Naive thymus-derived CD8-positive, alpha-beta T cell (primary cell): Measurements from ENCODE around the gene BSG. TPM values are rescaled to one million over a fixed set of nuclear protein-coding genes. Genes with fewer than 3 reads are reported as not detected.
"Not testable (repeated sequence)": the region's sequence is repeated elsewhere in the genome, so short reads cannot be mapped to it uniquely, and the experiment has no call there.

Source experiments
- ATAC-seq, 2 donors: fragments of 150-1000 bp; cut with Tn5 transposase in 1 of 2; sonication (Bioruptor Pico), chemical (Tn5 transposase) in 1 of 2; 1 replicate in 1 of 2; 2 replicates in 1 of 2; pipeline ENCODE4 v1.10.0; 2021; ENCODE audit warnings: mild to moderate bottlenecking in 2 of 2, moderate library complexity in 2 of 2
- POLR2A ChIA-PET: fragments of 350-600 bp; sonication (Branson Sonifier 250); formaldehyde crosslinking; loops from one replicate; lab custom pipeline; 2021; ENCODE audit warnings: antibody characterized with exemption; lab: Charles Lee
- DNase-seq, 10 donors: peaks; one replicate each; pipeline versions ENCODE4 v3.0.0 to v3.0.0-alpha.2; 2020 to 2022
- H3K27ac Mint-ChIP-seq, 10 donors: one replicate each; pipeline ENCODE4 v1.8.0; 2020 to 2022; ENCODE audit warnings: mild to moderate bottlenecking in 10 of 10, mixed read lengths in 10 of 10, moderate library complexity in 4 of 10, inconsistent platforms in 1 of 10
- H3K27me3 Mint-ChIP-seq, 5 donors: one replicate each; pipeline ENCODE4 v1.8.0; 2021 to 2022; ENCODE audit warnings: mixed read lengths in 5 of 5
- H3K36me3 Mint-ChIP-seq, 3 donors: one replicate each; pipeline ENCODE4 v1.8.0; 2020 to 2022; ENCODE audit warnings: mixed read lengths in 3 of 3, mild to moderate bottlenecking in 2 of 3, inconsistent platforms in 1 of 3
- H3K4me1 Mint-ChIP-seq, 4 donors: one replicate each; pipeline ENCODE4 v1.8.0; 2021 to 2022; ENCODE audit warnings: mixed read lengths in 4 of 4
- H3K4me3 Mint-ChIP-seq, 10 donors: one replicate each; pipeline ENCODE4 v1.8.0; 2020 to 2022; ENCODE audit warnings: mild to moderate bottlenecking in 10 of 10, mixed read lengths in 10 of 10, moderate library complexity in 6 of 10, inconsistent platforms in 1 of 10
- H3K9me3 Mint-ChIP-seq, 9 donors: one replicate each; pipeline ENCODE4 v1.8.0; 2020 to 2022; ENCODE audit warnings: mixed read lengths in 9 of 9, mild to moderate bottlenecking in 3 of 9, inconsistent platforms in 1 of 9, moderate library complexity in 1 of 9
- polyA plus RNA-seq, 3 donors: library from polyadenylated mRNA; unstranded; fragments of 300-500 nt; fragmentation: Illumina TruSeq; gene quantifications; one replicate each; pipeline ENCODE4 v1.2.3, GENCODE V29; 2021
- total RNA-seq, 8 experiments: library from RNA in 2 of 8; stranded (reverse) in 2 of 8; gene quantifications; one replicate each; pipeline ENCODE4 v1.2.3 and lab custom pipeline; 2021 to 2026

BSG gene
- total and polyA plus RNA-seq, 5 experiments from 2014 or later = 106 to 313 (median 282) TPM

DNA sequence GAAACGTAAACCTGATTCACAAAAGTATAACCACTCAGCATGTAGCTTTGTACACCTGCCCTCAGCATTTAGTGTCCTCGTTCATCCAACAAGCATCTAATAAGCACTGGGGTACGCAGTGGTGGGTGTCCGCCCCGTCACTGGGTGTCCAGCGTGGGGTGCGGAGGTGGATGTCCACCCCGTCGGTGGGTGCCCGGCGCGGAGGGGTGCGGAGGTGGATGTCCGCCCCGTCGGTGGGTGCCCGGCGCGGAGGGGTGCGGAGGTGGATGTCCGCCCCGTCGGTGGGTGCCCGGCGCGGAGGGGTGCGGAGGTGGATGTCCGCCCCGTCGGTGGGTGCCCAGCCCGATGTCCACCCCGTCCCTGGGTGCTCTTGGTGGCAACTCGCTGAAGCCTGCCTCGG lies 12.8 kb downstream of the BSG start:
- ATAC-seq, H3K4me3 Mint-ChIP-seq, H3K9me3 Mint-ChIP-seq, H3K27ac Mint-ChIP-seq, DNase-seq: not testable (repeated sequence)
- H3K4me1 Mint-ChIP-seq = peaks cover 4 to 16% (median 9%) of the 10 kb centered on the region in 4 donors
- peaks cover 0 to 13% (median 5%) of the 10 kb centered on the region in 3 donors for H3K36me3 Mint-ChIP-seq
- peaks cover 0 to 20% (median 0%) of the 10 kb centered on the region in 5 donors for H3K27me3 Mint-ChIP-seq
- POLR2A ChIA-PET = interaction anchor here (0.6 to 1.4 kb wide), 2 partner anchors 12 to 19 kb away, joined by 3 to 4 read pairs; no protein-coding TSS in a partner anchor

GRCh38 chr19:585551-586110 lies 13.2 kb downstream of the BSG start:
- ATAC-seq = no peak
- DNase-seq = no peak
- Mint-ChIP-seq H3K27me3 (peaks cover 0 to 22% (median 0%) of the 10 kb centered on the region in 5 donors), H3K9me3 (no peaks in the 10 kb centered on the region), H3K4me1 (peaks cover 4 to 16% (median 10%) of the 10 kb centered on the region in 4 donors), H3K36me3 (peaks cover 0 to 12% (median 5%) of the 10 kb centered on the region in 3 donors), H3K27ac (peak overlapping the region in 1 of 10 donors; percentile 46), H3K4me3 (no peak overlapping the region)
- POLR2A ChIA-PET = no interaction called here

GRCh38 chr19:588093-588740 lies 15.8 kb downstream of the BSG start:
- Mint-ChIP-seq H3K4me3 (peak overlapping the region in 7 of 10 donors; percentile 33 to 63 (median 46)), H3K27me3 (peaks cover 0 to 30% (median 0%) of the 10 kb centered on the region in 5 donors), H3K36me3 (peaks cover 0 to under 1% (median 0%) of the 10 kb centered on the region in 3 donors), H3K4me1 (peaks cover 4 to 17% (median 13%) of the 10 kb centered on the region in 4 donors), H3K9me3 (no peaks in the 10 kb centered on the region), H3K27ac (no peak overlapping the region)
- DNase-seq (peak; percentile 34 to 82 (median 64)), ATAC-seq (peak; percentile 58 to 70)
- POLR2A ChIA-PET = interaction anchor here (0.7 to 1.6 kb wide), 4 partner anchors 11 to 77 kb away, joined by 3 to 4 read pairs (median 4); partner anchors contain the start of gene RNF126

- ATAC-seq (peak; percentile 15 to 31), DNase-seq (peak in 2 of 10 donors; percentile 34 to 35)
- no peaks in the 10 kb centered on the region for H3K36me3 Mint-ChIP-seq
- peaks cover 1 to 14% (median 10%) of the 10 kb centered on the region in 4 donors for H3K4me1 Mint-ChIP-seq
- no peak overlapping the region for H3K27ac Mint-ChIP-seq
- no peaks in the 10 kb centered on the region for H3K9me3 Mint-ChIP-seq
- H3K27me3 Mint-ChIP-seq = peaks cover 0 to 36% (median 0%) of the 10 kb centered on the region in 5 donors
- H3K4me3 Mint-ChIP-seq = peak overlapping the region; percentile 24 to 68 (median 54)
- POLR2A ChIA-PET = interaction anchor here (0.5 to 1.6 kb wide), 5 partner anchors 12 to 78 kb away, joined by 3 to 4 read pairs (median 3); partner anchors contain the start of gene RNF126
Observed at GRCh38 chr19:588741-589692, 16.6 kb downstream of the BSG start.

- H3K27ac Mint-ChIP-seq = no peak within 1 kb of the TSS
- peaks cover 0 to 36% (median 0%) of the 10 kb centered on the region in 5 donors for H3K27me3 Mint-ChIP-seq
- peak; percentile 4 to 24 for ATAC-seq
- peak within 1 kb of the TSS; percentile 42 to 68 (median 54) for H3K4me3 Mint-ChIP-seq
- no peaks in the 10 kb centered on the region for H3K36me3 Mint-ChIP-seq
- H3K4me1 Mint-ChIP-seq = peaks cover 1 to 13% (median 10%) of the 10 kb centered on the region in 4 donors
- no peaks in the 10 kb centered on the region for H3K9me3 Mint-ChIP-seq
- DNase-seq = no peak
- POLR2A ChIA-PET = interaction anchor here (0.6 kb wide), 1 partner anchor 58 kb away, joined by 3 read pairs; no protein-coding TSS in a partner anchor
Observed at GRCh38 chr19:589693-590395, 17.4 kb downstream of the BSG start, which contains the start of gene HCN2. Gene HCN2 (plus strand): TSS chr19:589881. CDS start chr19:589946, 65 bp downstream.

DNA sequence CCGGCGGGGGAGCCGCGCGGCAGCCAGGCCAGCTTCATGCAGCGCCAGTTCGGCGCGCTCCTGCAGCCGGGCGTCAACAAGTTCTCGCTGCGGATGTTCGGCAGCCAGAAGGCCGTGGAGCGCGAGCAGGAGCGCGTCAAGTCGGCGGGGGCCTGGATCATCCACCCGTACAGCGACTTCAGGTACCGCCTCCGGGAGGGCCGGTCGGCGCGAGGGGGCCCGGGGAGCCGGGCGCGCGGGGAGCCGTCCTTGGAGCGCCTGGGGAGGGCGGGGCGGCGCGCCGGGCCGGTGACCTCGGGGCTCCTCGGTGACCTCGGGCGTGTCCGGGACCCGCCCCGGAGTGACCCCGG lies 18.0 kb downstream of the BSG start:
- Mint-ChIP-seq H3K36me3 (no peaks in the 10 kb centered on the region), H3K9me3 (no peaks in the 10 kb centered on the region), H3K27me3 (peaks cover 0 to 36% (median 0%) of the 10 kb centered on the region in 5 donors), H3K4me3 (peak overlapping the region in 5 of 10 donors; percentile 42 to 66 (median 63)), H3K27ac (no peak overlapping the region), H3K4me1 (peaks cover 1 to 13% (median 10%) of the 10 kb centered on the region in 4 donors)
- POLR2A ChIA-PET = interaction anchor here (0.6 kb wide), 1 partner anchor 58 kb away, joined by 3 read pairs; no protein-coding TSS in a partner anchor
- DNase-seq (peak in 6 of 10 donors; percentile 25 to 44 (median 37)), ATAC-seq (peak; percentile 48 to 54)

DNA sequence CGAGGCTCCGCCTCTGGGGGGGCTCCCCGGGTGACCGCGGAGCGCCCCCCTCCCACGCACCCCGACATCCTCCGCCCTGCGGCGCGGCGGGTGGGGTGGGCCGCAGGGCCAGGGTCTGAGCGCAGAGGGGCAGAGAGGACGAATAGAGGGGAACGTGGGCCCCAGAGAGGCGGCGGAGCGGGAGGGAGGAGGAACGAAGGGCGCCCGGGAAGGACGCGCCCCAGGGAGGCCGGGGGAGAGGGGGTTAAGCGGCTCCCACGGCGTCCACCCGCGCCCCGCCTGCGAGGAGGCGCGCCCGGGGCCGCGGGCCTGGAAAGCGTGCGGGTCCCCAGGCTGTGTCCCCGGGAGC lies 18.3 kb downstream of the BSG start:
- Mint-ChIP-seq H3K36me3 (no peaks in the 10 kb centered on the region), H3K4me3 (peak overlapping the region in 1 of 10 donors; percentile 49), H3K9me3 (no peaks in the 10 kb centered on the region), H3K4me1 (peaks cover 1 to 13% (median 10%) of the 10 kb centered on the region in 4 donors), H3K27me3 (peaks cover 0 to 36% (median 0%) of the 10 kb centered on the region in 5 donors), H3K27ac (no peak overlapping the region)
- POLR2A ChIA-PET = no interaction called here
- ATAC-seq = no peak
- no peak for DNase-seq

GRCh38 chr19:591099-591958 lies 18.9 kb downstream of the BSG start:
- ATAC-seq = no peak
- Mint-ChIP-seq H3K9me3 (no peaks in the 10 kb centered on the region), H3K4me3 (peak overlapping the region in 8 of 10 donors; percentile 9 to 76 (median 32)), H3K27ac (peak overlapping the region in 1 of 10 donors; percentile 51), H3K4me1 (peaks cover under 1 to 13% (median 10%) of the 10 kb centered on the region in 4 donors), H3K27me3 (peaks cover 0 to 32% (median 0%) of the 10 kb centered on the region in 5 donors), H3K36me3 (no peaks in the 10 kb centered on the region)
- DNase-seq = no peak
- POLR2A ChIA-PET = no interaction called here

- Mint-ChIP-seq H3K9me3 (no peaks in the 10 kb centered on the region), H3K27ac (no peak overlapping the region), H3K27me3 (peaks cover 0 to 26% (median 0%) of the 10 kb centered on the region in 5 donors), H3K36me3 (no peaks in the 10 kb centered on the region), H3K4me1 (peaks cover 0 to 13% (median 10%) of the 10 kb centered on the region in 4 donors), H3K4me3 (no peak overlapping the region)
- POLR2A ChIA-PET = no interaction called here
- DNase-seq (no peak), ATAC-seq (no peak)
Observed at GRCh38 chr19:592101-592500, 19.7 kb downstream of the BSG start.

DNA sequence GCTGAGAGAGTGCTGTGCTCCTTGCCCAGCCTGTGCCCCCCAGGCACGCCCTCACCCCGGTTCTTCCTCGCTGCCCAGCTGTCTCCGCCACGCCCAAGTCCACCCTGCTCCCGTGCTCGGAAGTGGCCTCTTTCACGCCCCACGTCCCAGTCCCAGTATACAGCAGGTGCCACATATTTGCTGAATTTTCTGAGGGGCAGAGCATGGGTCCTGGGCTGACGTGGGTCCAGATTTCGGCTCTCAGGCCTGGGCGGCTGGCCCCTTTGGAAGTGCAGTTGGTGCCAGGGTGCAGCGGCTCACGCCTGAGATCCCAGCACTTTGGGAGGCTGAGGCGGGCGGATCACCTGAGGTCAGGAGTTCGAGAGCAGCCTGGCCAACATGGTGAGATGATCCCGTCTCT lies 20.7 kb downstream of the BSG start:
- ATAC-seq = no peak
- no peaks in the 10 kb centered on the region for H3K9me3 Mint-ChIP-seq
- POLR2A ChIA-PET = no interaction called here
- no peak for DNase-seq
- H3K27ac Mint-ChIP-seq = no peak overlapping the region
- H3K27me3 Mint-ChIP-seq = peaks cover 0 to 24% (median 0%) of the 10 kb centered on the region in 5 donors
- peaks cover 0 to 12% (median 8%) of the 10 kb centered on the region in 4 donors for H3K4me1 Mint-ChIP-seq
- H3K36me3 Mint-ChIP-seq = no peaks in the 10 kb centered on the region
- peak overlapping the region in 2 of 10 donors; percentile 6 to 18 for H3K4me3 Mint-ChIP-seq

DNA sequence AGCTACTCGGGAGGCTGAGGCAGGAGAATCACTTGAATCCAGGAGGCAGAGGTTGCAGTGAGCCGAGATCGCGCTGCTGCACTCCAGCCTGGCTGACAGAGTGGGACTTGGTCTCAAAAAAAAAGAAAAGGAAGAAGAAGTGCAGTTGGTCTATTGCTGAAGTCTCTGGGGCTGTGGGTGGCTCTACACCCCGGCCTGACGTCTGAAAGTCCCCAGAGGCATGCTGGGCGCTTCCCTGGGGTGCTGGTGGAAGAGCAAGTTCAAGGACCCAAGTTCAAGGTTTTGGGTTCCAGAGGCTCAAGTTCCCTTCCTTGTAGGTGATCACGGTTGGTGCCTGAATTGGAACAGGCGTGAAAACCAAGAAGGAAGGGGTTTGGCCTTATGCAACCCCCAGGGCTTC lies 21.1 kb downstream of the BSG start:
- ATAC-seq = no peak
- H3K4me1 Mint-ChIP-seq = peaks cover 0 to 10% (median 4%) of the 10 kb centered on the region in 4 donors
- H3K9me3 Mint-ChIP-seq = no peaks in the 10 kb centered on the region
- no peak for DNase-seq
- H3K4me3 Mint-ChIP-seq = no peak overlapping the region
- H3K36me3 Mint-ChIP-seq = no peaks in the 10 kb centered on the region
- peaks cover 0 to 22% (median 0%) of the 10 kb centered on the region in 5 donors for H3K27me3 Mint-ChIP-seq
- POLR2A ChIA-PET = no interaction called here
- H3K27ac Mint-ChIP-seq = no peak overlapping the region
